ENCODE results near the gene GABBR2.

The GABBR2 gene

DNA sequence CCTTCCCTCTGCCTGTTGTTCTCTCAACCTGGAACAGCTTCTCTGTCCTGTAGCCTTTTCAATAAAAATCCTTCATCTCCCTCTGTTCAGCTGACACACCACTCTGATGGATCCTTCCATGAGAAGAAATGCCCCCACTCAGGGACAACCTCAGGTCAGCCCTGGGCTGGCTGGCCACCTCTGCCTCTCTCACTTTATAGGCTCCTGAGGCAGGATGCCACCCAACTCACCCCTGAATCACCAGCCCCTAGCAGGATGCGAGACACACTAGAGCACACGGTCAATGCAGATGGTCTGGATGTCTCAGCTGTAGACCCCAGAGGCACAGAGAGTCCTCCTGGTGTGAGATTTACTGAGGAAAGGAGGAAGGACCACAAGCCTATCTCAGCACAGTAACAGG is 93.8 kb downstream of the GABBR2 start:
- TF ChIP-seq, protein P1, sequence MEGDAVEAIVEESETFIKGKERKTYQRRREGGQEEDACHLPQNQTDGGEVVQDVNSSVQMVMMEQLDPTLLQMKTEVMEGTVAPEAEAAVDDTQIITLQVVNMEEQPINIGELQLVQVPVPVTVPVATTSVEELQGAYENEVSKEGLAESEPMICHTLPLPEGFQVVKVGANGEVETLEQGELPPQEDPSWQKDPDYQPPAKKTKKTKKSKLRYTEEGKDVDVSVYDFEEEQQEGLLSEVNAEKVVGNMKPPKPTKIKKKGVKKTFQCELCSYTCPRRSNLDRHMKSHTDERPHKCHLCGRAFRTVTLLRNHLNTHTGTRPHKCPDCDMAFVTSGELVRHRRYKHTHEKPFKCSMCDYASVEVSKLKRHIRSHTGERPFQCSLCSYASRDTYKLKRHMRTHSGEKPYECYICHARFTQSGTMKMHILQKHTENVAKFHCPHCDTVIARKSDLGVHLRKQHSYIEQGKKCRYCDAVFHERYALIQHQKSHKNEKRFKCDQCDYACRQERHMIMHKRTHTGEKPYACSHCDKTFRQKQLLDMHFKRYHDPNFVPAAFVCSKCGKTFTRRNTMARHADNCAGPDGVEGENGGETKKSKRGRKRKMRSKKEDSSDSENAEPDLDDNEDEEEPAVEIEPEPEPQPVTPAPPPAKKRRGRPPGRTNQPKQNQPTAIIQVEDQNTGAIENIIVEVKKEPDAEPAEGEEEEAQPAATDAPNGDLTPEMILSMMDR (IDR thresholded peaks at IDR 0.05; ENCODE audit: insufficient read depth, missing control alignments): no peak
- FAIRE-seq (no peak), DNase-seq (ENCODE audit: insufficient read length, low spot score) (no peak)

DNA sequence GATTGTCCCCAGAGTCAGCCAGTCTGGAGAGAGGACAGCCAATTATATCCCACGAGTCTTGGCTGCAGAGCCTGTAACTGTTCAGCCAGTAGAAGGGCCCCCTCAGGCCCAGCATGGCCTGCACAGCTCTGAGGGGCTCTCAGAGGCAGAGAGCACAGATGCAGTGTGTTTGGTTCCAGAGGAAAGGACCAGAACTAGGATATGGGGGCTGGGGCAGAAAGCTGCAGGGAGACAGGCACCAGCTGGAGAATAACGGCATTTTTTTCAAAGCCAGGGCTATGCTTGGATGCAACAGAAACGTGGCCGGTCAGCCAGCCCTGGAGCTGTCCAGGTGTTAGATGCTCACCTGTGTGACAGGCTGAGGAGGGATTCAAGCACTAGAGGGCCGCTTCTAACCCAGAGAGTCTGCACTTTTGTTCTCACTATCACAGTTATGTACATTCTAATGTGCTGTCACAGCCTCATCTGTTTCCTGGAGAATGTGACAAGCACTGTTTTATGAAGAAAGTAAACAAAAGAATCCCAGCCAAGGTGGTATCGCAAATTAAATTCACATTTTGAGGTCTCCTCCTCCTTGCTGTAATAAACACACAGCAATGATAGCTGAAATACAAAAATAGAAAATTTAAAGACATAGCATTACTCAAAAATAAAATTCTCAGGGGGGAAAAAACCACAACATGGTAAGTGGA is 96.5 kb downstream of the GABBR2 start:
- FAIRE-seq: no peak
- DNase-seq (ENCODE audit: insufficient read length, low spot score): no peak
- TF ChIP-seq, protein P1 (IDR thresholded peaks at IDR 0.05; ENCODE audit: insufficient read depth, missing control alignments): no peak

DNA sequence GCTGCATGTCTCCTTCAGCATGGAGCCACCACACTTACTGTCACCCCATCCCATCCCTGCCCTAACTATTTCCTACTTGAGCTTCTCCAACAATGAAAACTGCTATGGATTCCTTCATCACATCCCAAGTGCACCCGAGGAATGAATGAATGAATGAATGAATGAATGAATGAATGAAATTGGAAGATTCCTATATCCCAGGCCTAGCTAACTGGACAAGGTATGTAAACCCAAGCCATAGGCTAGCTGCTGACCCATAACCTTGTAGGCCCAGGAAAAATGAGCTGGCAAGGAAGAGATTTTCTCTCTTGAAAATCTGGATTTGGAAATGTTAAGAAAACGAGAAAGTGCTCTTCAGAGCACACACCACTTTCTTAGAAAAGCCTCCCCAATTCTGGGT is 97.4 kb downstream of the GABBR2 start:
- FAIRE-seq: no peak
- TF ChIP-seq, protein P1 (IDR thresholded peaks at IDR 0.05; ENCODE audit: insufficient read depth, missing control alignments): no peak
- no peak for DNase-seq (ENCODE audit: insufficient read length, low spot score)

DNA sequence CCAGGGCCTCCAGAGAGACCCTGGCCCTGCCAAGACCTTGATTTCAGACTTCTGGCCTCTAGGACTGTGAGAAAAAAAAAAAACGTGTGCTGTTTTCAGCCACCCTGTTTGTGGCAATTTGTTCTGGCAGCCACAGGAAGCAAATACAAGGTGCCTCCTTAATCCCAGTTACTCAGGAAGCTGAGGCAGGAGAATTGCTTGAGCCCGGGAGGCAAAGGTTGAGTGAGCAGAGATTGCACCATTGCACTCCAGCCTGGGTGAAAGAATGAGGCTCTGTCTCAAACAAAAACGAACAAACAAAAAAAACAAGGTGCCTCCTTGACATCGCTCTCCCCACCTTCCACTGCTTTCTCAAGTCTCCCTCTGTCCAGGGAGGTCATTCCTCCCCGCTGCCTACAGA is 98.0 kb downstream of the GABBR2 start:
- TF ChIP-seq, protein P1 (IDR thresholded peaks at IDR 0.05; ENCODE audit: insufficient read depth, missing control alignments): no peak
- FAIRE-seq: no peak
- DNase-seq (ENCODE audit: insufficient read length, low spot score): no peak

DNA sequence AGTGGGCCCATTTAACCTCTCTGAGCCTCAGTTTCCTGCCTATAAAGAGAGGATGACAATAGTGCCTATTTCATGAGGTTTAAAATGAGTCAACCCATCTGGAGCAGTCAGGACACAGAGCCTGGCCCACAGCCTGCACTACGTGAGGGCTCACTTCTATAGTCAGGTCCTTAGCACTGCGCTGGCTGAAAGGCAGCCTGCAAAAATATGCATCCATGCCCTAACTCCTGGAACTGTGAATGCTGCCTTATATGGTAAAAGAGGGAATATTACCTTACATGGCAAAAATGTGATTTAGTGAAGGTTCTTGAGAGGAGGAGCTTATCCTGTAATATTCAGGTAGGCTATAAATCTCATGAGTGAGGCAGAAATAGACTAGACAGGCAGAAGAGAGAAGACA is 98.5 kb downstream of the GABBR2 start:
- TF ChIP-seq, protein P1 (IDR thresholded peaks at IDR 0.05; ENCODE audit: insufficient read depth, missing control alignments): no peak
- DNase-seq (ENCODE audit: insufficient read length, low spot score) (no peak), FAIRE-seq (no peak)

DNA sequence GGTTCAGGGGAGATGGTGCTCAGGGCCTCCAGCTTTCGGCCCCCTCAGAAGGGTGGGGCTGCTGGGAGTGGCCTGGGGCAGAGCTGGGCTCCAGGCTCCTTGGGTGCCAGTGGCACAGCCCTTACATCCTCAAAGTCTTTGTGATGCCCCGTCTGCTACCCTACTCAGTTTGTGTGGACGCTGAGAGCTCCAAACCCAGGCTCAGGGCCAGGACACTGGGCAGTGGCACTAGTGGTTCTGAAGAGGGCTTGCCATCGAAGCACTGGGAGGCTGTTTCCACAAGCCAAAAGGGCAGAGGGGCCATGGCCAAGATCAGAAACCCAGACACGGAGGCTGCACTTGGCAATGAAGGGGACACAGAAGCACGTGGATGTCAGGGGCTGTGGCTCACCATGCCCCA is 99.1 kb downstream of the GABBR2 start:
- FAIRE-seq: no peak

DNA sequence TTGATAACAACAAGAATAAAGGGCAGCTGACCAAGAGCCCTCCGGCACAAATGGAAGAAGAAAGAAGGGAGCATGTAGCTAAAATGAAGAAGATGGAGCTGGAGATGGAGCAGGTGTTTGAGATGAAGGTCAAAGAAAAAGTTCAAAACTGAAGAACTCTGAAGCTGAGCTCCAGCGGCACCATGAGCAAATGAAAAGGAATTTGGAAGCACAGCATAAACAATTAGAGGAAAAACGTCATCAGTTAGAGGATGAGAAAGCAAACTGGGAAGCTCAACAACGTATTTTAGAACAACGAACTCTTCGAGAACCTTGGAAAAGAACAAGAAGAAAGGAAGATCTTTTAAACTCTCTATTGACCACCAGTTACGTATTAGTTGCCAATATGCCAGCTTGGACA is 100.9 kb downstream of the GABBR2 start:
- FAIRE-seq (no peak), DNase-seq (ENCODE audit: insufficient read length, low spot score) (no peak)
- TF ChIP-seq, protein P1 (IDR thresholded peaks at IDR 0.05; ENCODE audit: insufficient read depth, missing control alignments): no peak

More for the DNA sequence above, 99.1 kb downstream of the GABBR2 start:
- TF ChIP-seq, protein P1 (IDR thresholded peaks at IDR 0.05; ENCODE audit: insufficient read depth, missing control alignments): no peak
- DNase-seq (ENCODE audit: insufficient read length, low spot score): no peak

All from D721Med (cell line).